ENCODE measurements around the gene ADGRF4. TPM values are rescaled to one million over a fixed set of nuclear protein-coding genes. Genes with fewer than 3 reads are reported as not detected.
"Not testable (repeated sequence)": the region's sequence is repeated elsewhere in the genome, so short reads cannot be mapped to it uniquely, and the experiment has no call there.

ADGRF4 gene
- total RNA-seq, 1 donor from 2014 or later: not detected

- no peak for FAIRE-seq
- no peak for DNase-seq (ENCODE audit: low spot score in 2 of 2)
Observed at GRCh38 chr6:47733879-47734558, 35.6 kb downstream of the ADGRF4 start.

GRCh38 chr6:47734831-47735481 lies 36.6 kb downstream of the ADGRF4 start:
- DNase-seq (ENCODE audit: low spot score in 2 of 2) (no peak), FAIRE-seq (no peak)

DNA sequence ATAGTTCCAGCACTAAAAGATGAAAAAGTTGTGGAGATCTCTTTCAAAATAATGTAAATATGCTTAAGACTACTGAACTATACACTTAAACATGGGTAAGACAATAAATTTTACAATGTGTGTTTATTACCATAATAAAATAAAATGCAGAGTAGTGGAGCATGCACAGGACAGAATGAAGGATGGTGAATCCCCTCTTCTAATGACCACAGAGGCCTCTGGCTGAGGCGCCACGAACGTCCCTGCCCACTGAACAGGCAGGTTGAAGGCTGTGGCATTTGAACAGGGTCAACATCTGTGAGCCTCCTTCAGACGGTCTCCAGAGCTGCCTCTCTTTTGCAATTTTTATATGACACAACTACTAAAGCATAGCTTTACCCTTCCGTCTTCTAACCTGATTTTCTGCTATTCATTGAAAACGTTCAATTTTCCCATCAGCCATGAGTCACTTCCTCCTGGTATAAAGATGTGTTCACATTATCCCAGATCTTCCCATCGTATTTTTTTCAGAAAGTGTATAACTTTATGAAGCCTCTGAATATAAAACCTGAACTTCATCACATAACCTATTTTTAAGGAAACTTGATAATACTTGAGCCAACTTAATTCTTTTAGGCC lies 37.8 kb downstream of the ADGRF4 start:
- no peak for FAIRE-seq
- DNase-seq (ENCODE audit: low spot score in 2 of 2): no peak

- no peak for FAIRE-seq
- no peak for DNase-seq (ENCODE audit: low spot score in 2 of 2)
Observed at GRCh38 chr6:47737406-47737805, 39.0 kb downstream of the ADGRF4 start.

DNA sequence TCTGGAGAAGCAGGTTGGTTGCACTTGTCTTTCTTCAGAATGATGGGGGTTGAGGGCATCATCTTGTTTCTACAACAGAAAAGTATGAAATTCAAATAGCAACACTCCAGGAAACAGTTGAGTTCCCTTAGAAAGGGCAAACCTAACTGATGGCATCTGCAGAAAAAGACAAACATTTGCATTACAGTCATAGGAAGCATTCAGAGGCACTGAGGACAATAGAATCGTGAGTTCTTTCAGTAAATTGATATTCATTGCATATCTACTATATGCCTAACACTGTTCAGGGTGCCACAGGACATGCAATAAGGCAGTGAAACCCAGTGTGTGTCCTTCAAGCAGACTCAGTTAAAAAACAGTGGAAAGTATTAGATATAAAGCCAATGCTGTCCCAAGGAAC lies 42.3 kb downstream of the ADGRF4 start:
- DNase-seq (ENCODE audit: low spot score in 2 of 2): no peak
- FAIRE-seq: no peak

GRCh38 chr6:47741807-47742206 lies 43.4 kb downstream of the ADGRF4 start:
- no peak for FAIRE-seq
- DNase-seq (ENCODE audit: low spot score in 2 of 2): peak in 1 of 2 donors; percentile 22

DNA sequence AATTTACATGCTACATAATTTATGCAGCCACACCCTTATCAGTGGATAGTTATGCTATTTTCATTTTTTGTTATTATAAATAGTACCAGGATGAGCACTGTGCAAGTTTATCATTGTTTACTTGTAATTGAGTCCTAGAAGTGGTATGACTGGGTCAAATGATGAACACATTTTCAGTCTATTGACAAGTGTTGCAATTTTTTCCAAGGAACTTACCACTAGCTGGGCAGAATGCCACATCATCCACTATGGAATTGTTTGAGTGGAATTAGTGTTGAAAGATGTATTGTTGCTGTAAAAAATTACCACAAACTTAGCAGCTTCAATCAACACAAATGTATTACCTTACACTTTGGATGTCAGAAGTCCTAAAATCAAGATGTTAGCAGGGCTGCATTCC lies 45.4 kb downstream of the ADGRF4 start:
- FAIRE-seq: no peak
- no peak for DNase-seq (ENCODE audit: low spot score in 2 of 2)

- not testable (repeated sequence) for DNase-seq (ENCODE audit: low spot score in 2 of 2); FAIRE-seq
Observed at GRCh38 chr6:47745269-47745668, 46.9 kb downstream of the ADGRF4 start.

GRCh38 chr6:47749757-47750156 lies 51.4 kb downstream of the ADGRF4 start:
- DNase-seq (ENCODE audit: low spot score in 2 of 2) (no peak), FAIRE-seq (no peak)

GRCh38 chr6:47752801-47753200 lies 54.4 kb downstream of the ADGRF4 start:
- FAIRE-seq: no peak

GRCh38 chr6:47759364-47759763 lies 61.0 kb downstream of the ADGRF4 start:
- peak; percentile 30 for FAIRE-seq
- DNase-seq (ENCODE audit: low spot score in 2 of 2): no peak

More at GRCh38 chr6:47752801-47753200, 54.4 kb downstream of the ADGRF4 start:
- no peak for DNase-seq (ENCODE audit: low spot score in 2 of 2)

- no peak for DNase-seq (ENCODE audit: low spot score in 2 of 2)
- FAIRE-seq: no peak
Observed at GRCh38 chr6:47762502-47762901, 64.1 kb downstream of the ADGRF4 start.

DNA sequence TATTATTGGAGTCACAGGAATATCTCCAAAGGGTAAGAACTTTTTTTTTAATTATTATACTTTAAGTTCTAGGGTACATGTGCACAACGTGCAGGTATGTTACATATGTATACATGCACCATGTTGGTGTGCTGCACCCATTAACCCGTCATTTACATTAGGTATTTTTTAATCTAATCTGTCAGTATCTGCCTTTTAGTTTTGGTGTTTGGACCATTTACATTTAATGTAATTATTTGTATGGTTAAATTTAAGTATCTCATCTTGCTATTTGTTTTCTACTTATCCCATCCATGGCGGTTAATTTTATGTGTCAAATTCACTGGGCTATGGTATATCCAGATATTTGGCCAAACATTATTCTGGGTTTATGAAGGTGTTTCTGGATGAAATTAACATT lies 68.1 kb downstream of the ADGRF4 start:
- no peak for FAIRE-seq
- DNase-seq (ENCODE audit: low spot score in 2 of 2): no peak

DNA sequence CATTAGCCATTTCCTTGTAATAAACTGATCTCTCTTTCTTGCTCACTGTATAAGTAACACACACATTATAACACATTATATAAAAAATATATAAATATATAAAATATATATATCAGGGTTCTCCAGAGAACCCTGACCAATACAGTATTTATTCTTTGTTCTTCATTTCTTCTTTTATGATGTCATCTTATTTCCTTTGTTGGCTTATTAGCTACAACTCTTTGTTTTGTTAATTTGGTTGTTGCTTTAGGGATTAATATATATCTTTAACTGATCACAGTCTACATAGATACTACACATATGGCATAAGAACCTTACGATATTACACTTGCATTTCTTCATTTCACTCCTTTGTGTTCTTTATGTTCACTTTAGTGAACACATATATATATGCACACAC lies 68.7 kb downstream of the ADGRF4 start:
- no peak for FAIRE-seq
- no peak for DNase-seq (ENCODE audit: low spot score in 2 of 2)

DNA sequence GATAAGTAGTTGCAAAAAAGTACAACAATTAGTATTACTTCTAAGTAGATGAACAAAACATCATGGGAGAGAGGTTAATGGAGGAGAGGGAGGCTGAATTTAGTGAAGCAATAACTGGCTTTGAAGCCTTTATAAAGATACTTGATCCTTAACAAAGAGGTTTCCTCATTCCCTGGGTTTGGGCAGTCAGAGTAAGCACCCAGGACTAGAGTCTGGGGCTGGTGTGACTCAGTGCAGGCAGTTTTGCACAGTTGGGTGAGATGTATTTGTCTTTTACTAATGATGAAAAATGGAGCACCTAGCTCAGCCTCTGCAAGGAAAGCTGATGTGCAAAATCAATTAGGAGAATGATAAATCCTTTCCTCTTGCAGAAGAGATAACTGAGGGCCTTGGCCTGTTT lies 71.6 kb downstream of the ADGRF4 start:
- DNase-seq (ENCODE audit: low spot score in 2 of 2) (no peak), FAIRE-seq (no peak)

Other genes with a start within 250 kb of the ADGRF4 start
- gene CD2AP, start 220.8 kb upstream of the ADGRF4 start, total RNA-seq: 17.9 TPM
- gene OPN5, start 83.5 kb downstream of the ADGRF4 start, total RNA-seq: not detected